Prostate gland (tissue), 2 donors: ENCODE data around the gene CHN1.

Experiments used
- CTCF ChIP-seq, 4 experiments: fragments of 200-600 bp in 2 of 4; fragments of 450-650 bp in 2 of 4; sonication (generic) in 2 of 4; IDR thresholded peaks; 1 replicate in 3 of 4; 2 replicates in 1 of 4; pipeline ENCODE4 v1.5.1; 2016 to 2019; ENCODE audit warnings: antibody characterized with exemption in 4 of 4, mild to moderate bottlenecking in 2 of 4, moderate library complexity in 2 of 4
- POLR2A ChIP-seq: fragments of 450-650 bp; IDR thresholded peaks from one replicate; pipeline ENCODE4 v1.6.1; 2016; ENCODE audit warnings: antibody characterized with exemption, mild to moderate bottlenecking

GRCh38 chr2:174970092-174970491 is 35.1 kb downstream of the CHN1 start:
- no peak for TF ChIP-seq CTCF (IDR thresholded peaks at IDR 0.05)
- TF ChIP-seq POLR2A, result no peak
